Measurements from ENCODE around the gene CNR2.
"Not testable (repeated sequence)": the region's sequence is repeated elsewhere in the genome, so short reads cannot be mapped to it uniquely, and the experiment has no call there.

The CNR2 gene

GRCh38 chr1:23922321-23922943, 9.3 kb upstream of the CNR2 start:
- no peak overlapping the region for H3K27ac ChIP-seq
- DNase-seq (ENCODE audit: low read depth, low spot score): no peak

GRCh38 chr1:23916209-23917131, 3.3 kb upstream of the CNR2 start:
- H3K27ac ChIP-seq: no peak overlapping the region
- DNase-seq (ENCODE audit: low read depth, low spot score): no peak

GRCh38 chr1:23915466-23915865, 2.3 kb upstream of the CNR2 start:
- no peak for DNase-seq (ENCODE audit: low read depth, low spot score)
- H3K27ac ChIP-seq: no peak overlapping the region

- H3K27ac ChIP-seq: no peak overlapping the region
- DNase-seq (ENCODE audit: low read depth, low spot score): no peak
Observed at GRCh38 chr1:23914921-23915320, 1.8 kb upstream of the CNR2 start.

- DNase-seq (ENCODE audit: low read depth, low spot score): no peak
- H3K27ac ChIP-seq: no peak overlapping the region
Observed at GRCh38 chr1:23911921-23912320, 1.2 kb downstream of the CNR2 start.

GRCh38 chr1:23910553-23911246, 2.5 kb downstream of the CNR2 start:
- DNase-seq (ENCODE audit: low read depth, low spot score): no peak
- H3K27ac ChIP-seq: no peak overlapping the region

- DNase-seq (ENCODE audit: low read depth, low spot score): no peak
Observed at GRCh38 chr1:23910144-23910543, 3.0 kb downstream of the CNR2 start.

GRCh38 chr1:23909412-23909811, 3.8 kb downstream of the CNR2 start:
- no peak overlapping the region for H3K27ac ChIP-seq
- no peak for DNase-seq (ENCODE audit: low read depth, low spot score)

More at GRCh38 chr1:23910144-23910543, 3.0 kb downstream of the CNR2 start:
- H3K27ac ChIP-seq: no peak overlapping the region

- no peak overlapping the region for H3K27ac ChIP-seq
- DNase-seq (ENCODE audit: low read depth, low spot score): no peak
Observed at GRCh38 chr1:23908453-23909341, 4.5 kb downstream of the CNR2 start.

- no peak for DNase-seq (ENCODE audit: low read depth, low spot score)
- no peak overlapping the region for H3K27ac ChIP-seq
Observed at GRCh38 chr1:23906731-23907130, 6.4 kb downstream of the CNR2 start.

GRCh38 chr1:23905461-23906025, 7.6 kb downstream of the CNR2 start:
- H3K27ac ChIP-seq: no peak overlapping the region
- DNase-seq (ENCODE audit: low read depth, low spot score): no peak

- no peak overlapping the region for H3K27ac ChIP-seq
- peak; percentile 36 for DNase-seq (ENCODE audit: low read depth, low spot score)
Observed at GRCh38 chr1:23904748-23905357, 8.3 kb downstream of the CNR2 start.

- DNase-seq (ENCODE audit: low read depth, low spot score): no peak
- H3K27ac ChIP-seq: no peak overlapping the region
Observed at GRCh38 chr1:23903754-23904153, 9.4 kb downstream of the CNR2 start.

GRCh38 chr1:23902321-23903278, 10.6 kb downstream of the CNR2 start:
- DNase-seq (ENCODE audit: low read depth, low spot score): no peak
- no peak overlapping the region for H3K27ac ChIP-seq

GRCh38 chr1:23900017-23900416, 13.1 kb downstream of the CNR2 start:
- not testable (repeated sequence) for H3K27ac ChIP-seq; DNase-seq (ENCODE audit: low read depth, low spot score)

GRCh38 chr1:23899070-23899469, 14.1 kb downstream of the CNR2 start:
- DNase-seq (ENCODE audit: low read depth, low spot score): no peak

GRCh38 chr1:23897083-23897482, 16.1 kb downstream of the CNR2 start:
- no peak overlapping the region for H3K27ac ChIP-seq
- no peak for DNase-seq (ENCODE audit: low read depth, low spot score)

More at GRCh38 chr1:23899070-23899469, 14.1 kb downstream of the CNR2 start:
- no peak overlapping the region for H3K27ac ChIP-seq

- no peak overlapping the region for H3K27ac ChIP-seq
- no peak for DNase-seq (ENCODE audit: low read depth, low spot score)
Observed at GRCh38 chr1:23896491-23896890, 16.7 kb downstream of the CNR2 start.
